SH-SY5Y (cell line): ENCODE results near the gene MALT1.

Source experiments
- GATA2 ChIP-seq: IDR thresholded peaks from 2 replicates; pipeline ENCODE4 v1.6.1; 2011; ENCODE audit warnings: mild to moderate bottlenecking, low read depth, low read length
- GATA3 ChIP-seq: IDR thresholded peaks from 2 replicates; pipeline ENCODE4 v1.6.1; 2011; ENCODE audit warnings: low read depth, mild to moderate bottlenecking, low read length, moderate library complexity

GRCh38 chr18:58624011-58624410, 47.3 kb upstream of the MALT1 start:
- TF ChIP-seq GATA2: no peak
- TF ChIP-seq GATA3: no peak
